GM12865 (cell line): ENCODE measurements around the gene ACSBG1.

ENCODE experiments used
- DNase-seq: peaks from one replicate; pipeline ENCODE4 v3.0.0; 2010; ENCODE audit warnings: low read depth
- H3K4me3 ChIP-seq: 2 replicates; pipeline ENCODE4 v1.5.1; 2011; ENCODE audit warnings: mild to moderate bottlenecking, low read depth, low read length, control low read depth
- CTCF ChIP-seq: IDR thresholded peaks from 2 replicates; pipeline ENCODE4 v1.5.1; 2011; ENCODE audit warnings: low read length, control low read depth, low read depth, inconsistent platforms; ENCODE audit not compliant: insufficient read depth; ENCODE audit errors: missing control alignments

Gene ACSBG1

GRCh38 chr15:78272316-78272715, 38.0 kb upstream of the ACSBG1 start:
- no peak for TF ChIP-seq CTCF
- H3K4me3 ChIP-seq: no peak overlapping the region
- no peak for DNase-seq

- DNase-seq: no peak
- no peak for TF ChIP-seq CTCF
- H3K4me3 ChIP-seq: no peak overlapping the region
Measured at GRCh38 chr15:78266806-78267205, 32.4 kb upstream of the ACSBG1 start.

- TF ChIP-seq CTCF: no peak
- no peak overlapping the region for H3K4me3 ChIP-seq
- no peak for DNase-seq
Measured at GRCh38 chr15:78266229-78266628, 31.9 kb upstream of the ACSBG1 start.

GRCh38 chr15:78265752-78266224, 31.4 kb upstream of the ACSBG1 start:
- H3K4me3 ChIP-seq: 0 out of 2 replicates have a peak overlapping the region, but pooled peaks have one; percentile 79
- DNase-seq: no peak

GRCh38 chr15:78265137-78265460, 30.7 kb upstream of the ACSBG1 start:
- no peak for TF ChIP-seq CTCF
- no peak for DNase-seq
- H3K4me3 ChIP-seq: peak overlapping the region; percentile 79

More at GRCh38 chr15:78265752-78266224, 31.4 kb upstream of the ACSBG1 start:
- no peak for TF ChIP-seq CTCF

- peak; percentile 75 for DNase-seq
- peak; percentile 35 for TF ChIP-seq CTCF
- peak within 1 kb of the TSS; percentile 79 for H3K4me3 ChIP-seq
Measured at GRCh38 chr15:78264304-78265136, 30.2 kb upstream of the ACSBG1 start, which contains the start of gene DNAJA4. TSS of gene DNAJA4 (plus strand) at chr15:78264562. CDS start at chr15:78264764, 202 bp downstream.
